SK-N-SH (cell line): ENCODE data around the gene HECTD4. TPM values are rescaled to one million over a fixed set of nuclear protein-coding genes. Genes with fewer than 3 reads are reported as not detected.

Source experiments
- CTCF ChIA-PET: fragments of 300-600, 350-600 bp; formaldehyde crosslinking; extraction: SDS; loops from one replicate; lab custom pipeline; 2021; lab: Yijun Ruan, JAX
- POLR2A ChIA-PET: fragments of 350-600 bp; sonication (Branson Sonifier 250); formaldehyde crosslinking; extraction: SDS; loops from one replicate; lab custom pipeline; 2020; ENCODE audit warnings: antibody characterized with exemption, inconsistent platforms; lab: Yijun Ruan, JAX
- DNase-seq: peaks from one replicate; pipeline ENCODE4 v3.0.0; 2012
- H2AFZ ChIP-seq: fragments of 200-600 bp; sonication (generic); 2 replicates; pipeline ENCODE4 v1.8.1; 2016; ENCODE audit warnings: antibody characterized with exemption, mild to moderate bottlenecking, low read depth
- H3F3A ChIP-seq: fragments of 200-600 bp; sonication (generic); replicated peaks from 2 replicates; pipeline ENCODE3; 2016; ENCODE audit warnings: antibody characterized with exemption, mild to moderate bottlenecking; ENCODE audit not compliant: insufficient read depth
- H3K27ac ChIP-seq, 2 experiments: fragments of 200-500 bp in 1 of 2; fragments of 200-600 bp in 1 of 2; sonication (Bioruptor generic) in 1 of 2; sonication (generic), shearing (Covaris generic) in 1 of 2; 2 replicates each; pipeline versions ENCODE4 v1.5.1 to v1.6.1; 2014 to 2016; ENCODE audit warnings: low read depth in 2 of 2, inconsistent platforms in 1 of 2, low read length in 1 of 2, mild to moderate bottlenecking in 1 of 2, mixed read lengths in 1 of 2
- H3K27me3 ChIP-seq: fragments of 200-600 bp; sonication (generic), shearing (Covaris generic); 2 replicates; pipeline ENCODE4 v1.6.1; 2016; ENCODE audit warnings: mixed run types; ENCODE audit not compliant: insufficient read depth
- H3K36me3 ChIP-seq, 2 experiments: fragments of 200-500 bp in 1 of 2; fragments of 200-600 bp in 1 of 2; sonication (Bioruptor generic) in 1 of 2; sonication (generic) in 1 of 2; replicated peaks in 1 of 2; 2 replicates each; pipeline versions ENCODE3 to v1.5.1; 2014 to 2016; ENCODE audit warnings: low read length in 1 of 2, mild to moderate bottlenecking in 1 of 2; ENCODE audit not compliant: insufficient read depth in 2 of 2, control insufficient read depth in 1 of 2
- H3K4me1 ChIP-seq, 2 experiments: fragments of 200-500 bp in 1 of 2; fragments of 200-600 bp in 1 of 2; sonication (Bioruptor generic) in 1 of 2; sonication (generic), shearing (Covaris generic) in 1 of 2; 2 replicates each; pipeline versions ENCODE4 v1.5.1 to v1.6.1; 2014 to 2016; ENCODE audit warnings: low read depth in 1 of 2, low read length in 1 of 2, mixed run types in 1 of 2; ENCODE audit not compliant: insufficient read depth in 2 of 2, control insufficient read depth in 1 of 2
- H3K4me2 ChIP-seq: fragments of 200-600 bp; sonication (generic), shearing (Covaris generic); 2 replicates; pipeline ENCODE4 v1.6.1; 2017; ENCODE audit warnings: mixed run types
- H3K4me3 ChIP-seq, 2 experiments: fragments of 200-500 bp in 1 of 2; fragments of 200-600 bp in 1 of 2; sonication (Bioruptor generic) in 1 of 2; sonication (generic), shearing (Covaris generic) in 1 of 2; 2 replicates each; pipeline versions ENCODE4 v1.5.1 to v1.8.1; 2014 to 2016; ENCODE audit warnings: low read depth in 2 of 2, inconsistent platforms in 1 of 2, low read length in 1 of 2, mild to moderate bottlenecking in 1 of 2, mixed read lengths in 1 of 2, moderate library complexity in 1 of 2
- H3K79me2 ChIP-seq: fragments of 200-600 bp; sonication (generic); 2 replicates; pipeline ENCODE4 v1.8.1; 2017; ENCODE audit warnings: mild to moderate bottlenecking; ENCODE audit not compliant: insufficient read depth
- H3K9ac ChIP-seq: fragments of 200-600 bp; sonication (generic); 2 replicates; pipeline ENCODE4 v1.6.1; 2017; ENCODE audit warnings: mixed run types
- H3K9me2 ChIP-seq: fragments of 200-600 bp; sonication (generic); 2 replicates; pipeline ENCODE4 v1.6.1; 2017; ENCODE audit warnings: mixed run types
- H3K9me3 ChIP-seq: fragments of 200-600 bp; sonication (generic); 2 replicates; pipeline ENCODE4 v1.6.1; 2017; ENCODE audit warnings: mixed run types, mild to moderate bottlenecking, moderate library complexity
- H4K20me1 ChIP-seq: fragments of 200-600 bp; sonication (generic); 2 replicates; pipeline ENCODE4 v1.6.1; 2017; ENCODE audit warnings: mild to moderate bottlenecking, mixed run types; ENCODE audit not compliant: insufficient read depth
- CHD2 ChIP-seq: fragments of 150-350 bp; IDR thresholded peaks from 2 replicates; pipeline ENCODE4 v1.6.1; 2018; ENCODE audit warnings: low read length; ENCODE audit not compliant: partially characterized antibody
- ELF1 ChIP-seq: IDR thresholded peaks from 2 replicates; pipeline ENCODE4 v1.4.0; 2012
- FOXJ3 ChIP-seq: sonication (generic); formaldehyde crosslinking; IDR thresholded peaks from 2 replicates; pipeline ENCODE4 v1.5.1; 2020; ENCODE audit warnings: mild to moderate bottlenecking, missing genetic modification reagents
- GABPA ChIP-seq: IDR thresholded peaks from 2 replicates; pipeline ENCODE4 v1.4.0; 2012; ENCODE audit warnings: low read depth, mild to moderate bottlenecking
- IRF3 ChIP-seq: fragments of 150-350 bp; IDR thresholded peaks from 2 replicates; pipeline ENCODE4 v1.6.1; 2016; ENCODE audit warnings: mild to moderate bottlenecking, low read depth, low read length
- JUND ChIP-seq: IDR thresholded peaks from 2 replicates; pipeline ENCODE4 v1.4.0; 2012
- MAX ChIP-seq: IDR thresholded peaks from 2 replicates; pipeline ENCODE4 v1.4.0; 2012; ENCODE audit warnings: low read depth
- MEF2A ChIP-seq: IDR thresholded peaks from 2 replicates; pipeline ENCODE4 v1.4.0; 2012; ENCODE audit warnings: low read depth, borderline replicate concordance
- MXI1 ChIP-seq: IDR thresholded peaks from 2 replicates; pipeline ENCODE4 v1.6.1; 2012; ENCODE audit warnings: mild to moderate bottlenecking, low read depth, low read length, improper control_type of control experiment
- NFIC ChIP-seq: IDR thresholded peaks from 2 replicates; pipeline ENCODE4 v1.4.0; 2012; ENCODE audit warnings: borderline replicate concordance
- NRF1 ChIP-seq: IDR thresholded peaks from 2 replicates; pipeline ENCODE4 v1.6.1; 2012; ENCODE audit warnings: low read depth, mild to moderate bottlenecking, low read length
- PBX3 ChIP-seq: IDR thresholded peaks from 2 replicates; pipeline ENCODE4; 2012
- POLR2AphosphoS5 ChIP-seq: IDR thresholded peaks from 2 replicates; pipeline ENCODE4 v1.6.1; 2012; ENCODE audit warnings: low read depth, low read length
- RAD21 ChIP-seq: IDR thresholded peaks from 2 replicates; pipeline ENCODE4 v1.6.1; 2012; ENCODE audit warnings: mild to moderate bottlenecking, low read length
- RCOR1 ChIP-seq: fragments of 150-350 bp; IDR thresholded peaks from 2 replicates; pipeline ENCODE4 v1.6.1; 2017; ENCODE audit warnings: antibody characterized with exemption, low read length
- RXRA ChIP-seq: IDR thresholded peaks from 2 replicates; pipeline ENCODE4 v1.4.0; 2012; ENCODE audit warnings: low read depth, mild to moderate bottlenecking, borderline replicate concordance
- SIN3A ChIP-seq: IDR thresholded peaks from 2 replicates; pipeline ENCODE4 v1.6.1; 2012; ENCODE audit warnings: low read depth, mild to moderate bottlenecking, low read length, moderate library complexity, borderline replicate concordance
- SMC3 ChIP-seq: IDR thresholded peaks from 2 replicates; pipeline ENCODE4 v1.6.1; 2012; ENCODE audit warnings: low read depth, low read length, improper control_type of control experiment
- TAF1 ChIP-seq: IDR thresholded peaks from 2 replicates; pipeline ENCODE4 v1.6.1; 2012; ENCODE audit warnings: low read depth, mild to moderate bottlenecking, low read length, moderate library complexity, borderline replicate concordance
- TCF12 ChIP-seq: IDR thresholded peaks from 2 replicates; pipeline ENCODE4 v1.4.0; 2012
- YY1 ChIP-seq: IDR thresholded peaks from 2 replicates; pipeline ENCODE4 v1.4.0; 2012; ENCODE audit warnings: low read depth, mild to moderate bottlenecking
- ZBTB33 ChIP-seq: IDR thresholded peaks from 2 replicates; pipeline ENCODE4 v1.4.0; 2012; ENCODE audit warnings: low read depth, borderline replicate concordance
- WGBS: methylation state at CpG from one replicate; pipeline ENCODE4 v1.1.6; 2017; ENCODE audit warnings: low lambda C conversion rate; 5-methylcytosine and 5-hydroxymethylcytosine counted together
- polyA plus RNA-seq, 3 experiments: library from polyadenylated mRNA; depleted of rRNA; stranded (reverse); fragments of >200 nt; gene quantifications; 2 replicates each; pipeline ENCODE4 v1.2.3, GENCODE V29; 2012

HECTD4 gene
- polyA plus RNA-seq, 1 of the 3 experiments (the other 2 are of a cell fraction), result 14.6 TPM

GRCh38 chr12:112126000-112126438, 256.2 kb downstream of the HECTD4 start:
- Histone ChIP-seq H4K20me1 (no peaks in the 10 kb centered on the region), H3K4me3 (peak overlapping the region; percentile 69 to 81), H3K4me1 (peaks cover 4 to 18% of the 10 kb centered on the region in 2 experiments; a peak in 3 of 4 replicates), H3K9ac (peak overlapping the region; percentile 83), H3F3A (peaks cover 13% of the 10 kb centered on the region), H3K9me3 (no peaks in the 10 kb centered on the region), H3K9me2 (no peaks in the 10 kb centered on the region), H3K36me3 (peaks cover 0 to 2% of the 10 kb centered on the region in 2 experiments), H3K27ac (peak overlapping the region; percentile 48 to 61; a peak in 1 of 4 replicates), H3K4me2 (peak overlapping the region; percentile 97), H2AFZ (peak overlapping the region; percentile 89; the same call in 1 of the 2 replicates), H3K27me3 (no peaks in the 10 kb centered on the region), H3K79me2 (peaks cover 43% of the 10 kb centered on the region)
- CTCF ChIA-PET, result interaction anchor here (1.4 kb wide), 1 partner anchor 189 kb away, joined by 3 read pairs; no protein-coding TSS in a partner anchor
- no peak for TF ChIP-seq MAX
- TF ChIP-seq MEF2A, result no peak
- peak; percentile 36 for DNase-seq
- WGBS, result 9% methylated on average over 23 of the region's 25 CpGs
- POLR2A ChIA-PET, result interaction anchor here (1.5 to 2.2 kb wide), 3 partner anchors 9 to 27 kb away, joined by 3 to 17 read pairs (median 9); partner anchors contain the start of gene NAA25

- DNase-seq, result peak; percentile 99
- Histone ChIP-seq H3F3A (peaks cover 13% of the 10 kb centered on the region), H3K36me3 (no peaks in the 10 kb centered on the region), H3K4me1 (peaks cover 4 to 12% of the 10 kb centered on the region in 2 experiments; a peak in 3 of 4 replicates), H3K27ac (peak within 1 kb of the TSS; percentile 48 to 61; a peak in 1 of 4 replicates), H3K9ac (peak within 1 kb of the TSS; percentile 83), H3K4me2 (peak within 1 kb of the TSS; percentile 97), H4K20me1 (no peaks in the 10 kb centered on the region), H3K79me2 (peaks cover 43% of the 10 kb centered on the region), H3K9me2 (no peaks in the 10 kb centered on the region), H3K4me3 (peak within 1 kb of the TSS; percentile 69 to 81), H3K27me3 (no peaks in the 10 kb centered on the region), H3K9me3 (no peaks in the 10 kb centered on the region), H2AFZ (peak within 1 kb of the TSS; percentile 89)
- 0% methylated on average over 13 of the region's 63 CpGs for WGBS
- no peak for TF ChIP-seq JUND
- TF ChIP-seq ZBTB33, result no peak
- TF ChIP-seq RAD21, result no peak
- peak; percentile 75 for TF ChIP-seq GABPA
- peak; percentile 84 for TF ChIP-seq ELF1
- no peak for TF ChIP-seq NFIC
- peak; percentile 67 for TF ChIP-seq MAX
- TF ChIP-seq PBX3, result peak; percentile 100
- 0 out of 2 replicates have a peak, but pooled peaks have one; percentile 48 for TF ChIP-seq FOXJ3 (CRISPR knock-in tag)
- TF ChIP-seq RXRA, result no peak
- no peak for TF ChIP-seq SMC3
- TF ChIP-seq CHD2, result peak; percentile 91
- TF ChIP-seq NRF1, result no peak
- no peak for TF ChIP-seq TCF12
- TF ChIP-seq IRF3, result peak; percentile 92
- TF ChIP-seq YY1, result no peak
- peak; percentile 92 for TF ChIP-seq MXI1
- TF ChIP-seq POLR2AphosphoS5, result peak; percentile 98
- TF ChIP-seq TAF1, result peak; percentile 92
- TF ChIP-seq SIN3A, result peak; percentile 86; the same call in 1 of the 2 replicates
- peak; percentile 34; the same call in 1 of the 2 replicates for TF ChIP-seq RCOR1
- ChIA-PET CTCF (interaction anchor here (0.6 to 1.4 kb wide), 2 partner anchors 14 to 189 kb away, joined by 3 read pairs; no protein-coding TSS in a partner anchor), POLR2A (interaction anchor here (0.9 to 2.2 kb wide), 4 partner anchors 9 to 111 kb away, joined by 3 to 17 read pairs (median 6); partner anchors contain the start of gene NAA25)
These were observed 256.8 kb downstream of the HECTD4 start, which contains the start of gene TRAFD1 for GRCh38 chr12:112125250-112125999. Gene TRAFD1 (plus strand): TSS chr12:112125560. CDS start chr12:112130523, 4,963 bp downstream.
